Amniotic epithelial cell (primary cell): ENCODE results near the gene CADM4.
A peak's percentile ranks its signal among the peaks of the same experiment; 100 is the strongest.

ENCODE experiments used
- DNase-seq: peaks from one replicate; pipeline ENCODE4 v3.0.0-alpha.2; 2010; ENCODE audit warnings: low read depth

The CADM4 gene

GRCh38 chr19:43582495-43582894 is 57.2 kb downstream of the CADM4 start:
- no peak for DNase-seq

GRCh38 chr19:43581467-43581866 is 58.2 kb downstream of the CADM4 start:
- DNase-seq: no peak

GRCh38 chr19:43578787-43579186 is 60.9 kb downstream of the CADM4 start:
- no peak for DNase-seq

- no peak for DNase-seq
Measured at GRCh38 chr19:43575955-43576878, 63.4 kb downstream of the CADM4 start.

GRCh38 chr19:43575156-43575950 is 64.3 kb downstream of the CADM4 start, which contains the start of the genes PINLYP and XRCC1:
Gene PINLYP (plus strand): TSS chr19:43575801. CDS start chr19:43577192, 1,391 bp downstream.
Gene XRCC1 (minus strand): TSS chr19:43575527. CDS start chr19:43575458, 69 bp downstream.
- DNase-seq: peak; percentile 98

GRCh38 chr19:43574424-43575155 is 65.1 kb downstream of the CADM4 start:
- DNase-seq: peak; percentile 37
